Measurements from ENCODE around the gene C11orf24.
"Not testable (repeated sequence)": the region's sequence is repeated elsewhere in the genome, so short reads cannot be mapped to it uniquely, and the experiment has no call there.

The C11orf24 gene

DNA sequence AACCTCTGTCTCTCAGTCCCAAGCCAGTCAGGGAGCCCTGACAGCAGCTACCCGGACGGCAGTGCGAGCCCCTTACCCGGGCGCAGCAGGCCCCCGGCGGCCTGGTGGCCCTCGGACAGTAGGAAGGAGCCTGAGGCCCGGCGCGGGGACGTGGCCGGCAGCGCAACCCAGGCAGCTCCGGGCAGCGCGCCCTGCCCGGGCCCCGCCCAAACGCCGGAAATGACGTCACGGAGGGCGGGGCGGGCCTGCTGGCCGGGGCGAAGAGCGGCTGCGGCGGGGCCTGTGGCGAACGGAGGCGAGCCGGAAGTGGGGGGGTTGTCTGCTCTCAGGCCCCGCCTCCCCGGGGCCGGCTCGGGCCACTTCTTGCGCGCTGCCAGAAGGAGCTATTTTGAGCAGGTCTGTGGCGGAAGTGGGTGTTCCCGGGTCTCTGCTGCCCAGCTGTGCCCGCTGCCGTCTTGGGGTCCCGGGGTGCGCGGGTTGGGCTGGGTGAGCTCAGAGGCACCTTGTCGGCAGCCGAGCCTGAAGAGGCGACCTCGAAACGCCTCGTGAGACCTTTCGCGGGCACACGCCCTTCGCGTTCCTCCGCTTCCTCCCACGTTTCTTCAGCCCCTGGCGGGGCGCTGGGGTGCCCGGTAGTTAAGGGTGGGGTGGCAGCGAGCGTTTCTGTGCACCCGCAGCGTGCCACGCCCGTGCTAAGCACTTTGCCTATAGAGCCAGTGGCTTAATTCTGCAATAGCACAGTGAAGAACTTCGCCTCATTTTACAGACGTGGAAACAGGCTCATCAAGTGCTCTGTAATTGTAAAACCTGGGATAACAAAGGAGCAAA is at the start of gene C11orf24:
Gene C11orf24, minus strand, starts transcription at position 193 of the 828 bp plus-strand sequence. CDS start 8,206 bp downstream, outside the sequence.
- peak; percentile 83 for DNase-seq

- DNase-seq = no peak
Observed at GRCh38 chr11:68317147-68317785, 45.5 kb upstream of the C11orf24 start.

- DNase-seq = no peak
Observed at GRCh38 chr11:68315171-68315920, 43.6 kb upstream of the C11orf24 start.

DNA sequence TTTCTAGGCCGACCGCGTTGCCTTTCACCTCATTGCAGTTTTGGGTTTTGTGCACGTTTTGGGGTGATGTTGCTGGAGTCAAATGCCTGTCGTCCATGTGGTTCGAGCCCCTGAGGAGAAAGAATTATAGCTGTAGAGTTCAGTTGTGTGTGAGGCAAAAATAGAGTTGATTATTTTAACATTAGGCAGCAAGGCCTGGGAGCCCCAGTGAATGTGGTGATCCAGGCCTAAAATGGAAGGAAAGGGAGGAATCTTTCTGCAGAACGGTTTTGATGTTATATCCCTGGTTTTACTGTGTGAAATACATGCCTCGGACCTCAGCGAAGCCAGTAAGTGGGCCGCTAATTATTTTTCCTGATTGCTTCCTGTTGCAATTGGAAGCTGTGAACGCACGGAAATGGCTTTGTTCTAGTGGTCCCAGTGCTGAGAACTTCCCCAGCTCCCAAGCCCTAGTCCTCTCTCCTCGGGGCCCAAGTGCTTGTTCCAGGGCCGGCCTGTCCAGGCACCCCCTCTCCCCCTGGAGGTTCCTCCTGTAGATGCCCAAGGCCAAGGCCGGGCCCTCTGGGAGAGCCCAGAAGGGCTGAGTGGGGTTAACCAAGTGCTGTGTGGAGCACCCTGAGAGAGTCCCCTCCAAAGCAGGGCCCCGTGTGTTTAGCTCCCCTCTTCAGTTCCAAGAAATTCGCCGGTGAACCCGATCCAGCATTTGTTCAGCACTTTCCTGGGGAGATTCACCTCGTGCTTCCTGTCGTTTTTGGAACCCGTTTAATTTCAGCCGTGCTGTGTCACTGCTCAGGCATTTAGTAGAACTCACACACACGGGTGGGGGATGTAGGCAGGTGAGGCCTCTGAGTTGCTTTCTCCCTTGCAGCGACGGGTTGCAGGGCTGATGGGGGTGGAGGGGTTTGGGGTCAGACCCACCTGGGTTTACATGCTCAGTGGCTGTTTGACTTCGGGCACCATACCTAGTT is 42.7 kb upstream of the C11orf24 start:
- DNase-seq = peak; percentile 9

DNA sequence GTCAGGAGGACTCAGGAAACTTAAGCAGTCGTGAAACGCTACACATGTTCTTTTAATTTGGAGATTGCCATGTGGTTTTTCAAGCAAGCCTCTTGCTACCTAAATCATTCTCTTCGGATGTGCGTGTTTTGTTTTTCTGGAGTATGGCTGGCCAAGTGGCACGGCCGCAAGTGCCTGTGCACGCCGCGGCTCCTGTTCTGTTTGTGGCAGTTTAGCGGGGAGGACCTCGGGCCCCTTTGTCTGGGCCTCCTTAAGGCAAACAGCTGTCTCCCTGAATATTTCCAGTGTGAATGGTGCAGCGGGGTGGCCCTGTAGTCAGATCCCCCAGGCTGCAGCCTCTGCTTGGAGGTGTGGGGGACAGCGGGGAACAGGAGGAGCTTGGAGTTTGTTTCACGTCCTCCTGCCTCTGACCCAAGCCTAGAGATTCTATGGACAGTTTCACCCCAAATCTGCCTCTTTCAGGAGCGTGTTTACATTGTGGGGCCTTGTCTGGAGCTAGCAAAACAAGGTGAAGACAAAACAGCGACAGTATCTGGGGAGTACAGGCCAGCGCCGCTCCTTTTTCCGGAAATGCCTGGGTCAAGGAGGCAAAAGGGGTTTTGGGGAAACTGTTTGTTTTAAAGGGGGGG is 41.9 kb upstream of the C11orf24 start:
- DNase-seq = no peak

- DNase-seq = no peak
Observed at GRCh38 chr11:68312780-68313573, 41.2 kb upstream of the C11orf24 start.

- DNase-seq = no peak
Observed at GRCh38 chr11:68312117-68312779, 40.5 kb upstream of the C11orf24 start, which contains the start of gene LRP5. Gene LRP5 (plus strand): TSS chr11:68312591. CDS start chr11:68312715, 124 bp downstream.

DNA sequence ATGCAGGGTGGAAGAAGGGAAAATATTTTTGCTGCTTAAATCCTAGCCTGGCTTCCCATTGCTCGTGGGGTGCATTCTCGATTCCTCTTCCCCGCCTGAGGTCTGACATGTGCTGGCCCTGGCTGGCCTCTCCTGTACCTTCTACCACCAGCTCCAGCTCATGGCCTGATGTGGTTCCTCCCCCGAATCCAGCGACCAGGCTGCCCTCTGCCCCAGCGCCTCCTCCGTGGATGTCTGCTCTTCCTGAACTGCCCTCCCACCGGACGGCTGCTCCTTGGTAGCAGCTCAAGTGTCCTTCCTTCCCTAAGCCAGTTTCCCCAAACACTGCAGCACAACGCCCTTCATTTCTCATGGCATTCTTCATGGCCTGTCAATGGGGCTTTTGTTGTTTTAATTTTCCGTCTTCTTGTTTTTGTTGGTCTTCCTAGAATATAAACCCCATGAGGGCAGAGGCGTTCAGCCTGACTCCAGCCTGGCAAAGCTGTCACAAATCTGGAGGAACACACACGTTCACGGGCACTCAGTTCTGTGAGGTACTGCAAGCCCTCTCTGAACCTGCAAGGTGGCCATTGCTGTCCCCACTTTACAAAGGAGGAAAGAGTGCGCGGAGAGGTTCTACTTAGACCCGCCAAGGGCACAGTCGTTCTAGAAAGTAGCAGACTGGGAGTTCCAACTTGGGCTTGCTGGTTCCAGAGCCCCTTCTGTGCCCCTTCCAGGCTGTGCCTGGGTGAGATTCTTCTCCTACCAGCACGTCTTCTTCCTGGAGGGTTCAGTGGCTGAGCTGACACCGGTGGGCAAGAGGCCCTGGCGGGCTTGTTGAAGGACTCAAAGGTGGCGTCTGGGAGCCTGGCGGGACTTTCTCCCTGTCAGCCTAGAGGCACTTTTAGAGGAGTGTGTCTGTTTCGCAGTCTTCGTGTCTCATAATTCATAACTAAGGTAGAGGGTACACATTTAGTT is 39.7 kb upstream of the C11orf24 start:
- DNase-seq = no peak

- no peak for DNase-seq
Observed at GRCh38 chr11:68309621-68310185, 37.9 kb upstream of the C11orf24 start.

- DNase-seq = no peak
Observed at GRCh38 chr11:68308068-68308467, 36.3 kb upstream of the C11orf24 start.

DNA sequence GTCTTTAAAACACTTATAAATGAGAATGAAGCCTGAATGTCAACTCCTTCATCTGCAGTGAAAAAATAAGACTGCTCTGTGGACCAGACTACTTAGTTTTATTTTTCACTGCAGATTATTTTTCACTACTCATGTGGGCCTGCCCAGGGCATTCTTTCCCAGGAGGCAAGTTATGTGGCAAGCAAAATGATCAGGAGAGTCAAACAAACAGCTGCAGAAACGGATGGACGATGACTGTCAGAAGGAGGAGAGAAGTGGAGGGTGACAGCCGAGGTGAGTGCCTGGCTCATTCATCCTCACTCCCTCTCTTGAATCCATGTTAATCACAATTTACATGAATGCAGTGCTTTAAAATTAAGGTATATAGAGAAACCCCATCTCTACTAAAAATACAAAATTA is 34.9 kb upstream of the C11orf24 start:
- no peak for DNase-seq

GRCh38 chr11:68303982-68304780 is 32.4 kb upstream of the C11orf24 start:
- no peak for DNase-seq

DNA sequence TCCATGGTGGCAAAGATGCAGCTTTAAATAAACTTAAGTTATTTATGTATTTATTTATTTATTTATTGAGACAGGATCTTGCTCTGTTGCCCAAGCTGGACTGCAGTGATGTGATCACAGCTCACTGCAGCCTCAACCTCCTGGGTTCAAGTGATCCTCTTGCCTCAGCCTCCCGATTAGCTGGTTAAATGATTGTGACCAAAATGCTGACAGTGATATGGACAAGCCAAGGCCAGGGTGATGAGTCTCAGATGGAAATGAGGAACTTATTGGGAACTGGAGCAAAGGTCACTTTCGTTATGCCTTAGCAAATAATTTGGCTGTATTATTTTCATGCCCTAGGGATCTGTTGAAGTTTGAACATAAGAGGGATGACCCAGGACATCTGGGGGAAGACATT is 31.3 kb upstream of the C11orf24 start:
- DNase-seq = no peak

DNA sequence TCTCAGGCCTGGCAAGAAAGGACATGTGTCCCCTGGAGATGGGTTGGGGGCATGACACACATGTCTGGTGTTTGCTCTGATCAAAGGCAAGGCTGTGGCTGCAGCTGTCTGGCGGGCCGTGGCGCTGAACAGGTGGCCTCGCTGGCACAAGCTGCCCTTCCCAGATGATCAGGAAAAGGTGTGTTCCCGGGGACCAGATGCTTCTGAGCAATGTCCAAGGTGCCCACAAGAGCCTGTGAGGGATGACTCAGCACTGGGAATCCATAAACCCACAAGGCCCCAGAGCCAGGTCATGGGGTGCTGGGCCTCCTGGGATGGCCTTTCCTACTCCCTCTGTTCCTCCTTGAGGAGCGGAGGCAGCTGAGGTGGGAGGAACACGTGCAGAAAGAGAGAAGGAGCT is 30.9 kb upstream of the C11orf24 start:
- peak; percentile 55 for DNase-seq

DNA sequence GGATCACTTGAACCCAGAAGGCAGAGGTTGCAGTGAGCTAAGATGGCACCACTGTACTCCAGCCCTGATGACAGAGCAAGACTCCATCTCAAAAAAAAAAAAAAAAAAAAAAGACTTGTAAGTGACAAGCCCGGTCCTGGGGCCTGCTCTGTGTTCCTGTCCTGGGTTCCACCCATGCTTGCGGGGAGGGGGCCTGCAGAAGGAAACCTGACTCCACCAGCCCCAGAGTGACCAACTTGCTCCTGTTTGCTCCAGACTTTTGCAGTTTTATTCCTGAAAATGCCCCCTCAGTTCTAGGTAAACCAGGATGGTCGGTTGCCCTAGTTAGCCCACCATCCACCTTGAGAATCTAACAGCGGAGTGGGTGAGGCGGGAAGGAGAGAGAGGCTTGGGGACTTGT is 30.5 kb upstream of the C11orf24 start:
- no peak for DNase-seq

DNA sequence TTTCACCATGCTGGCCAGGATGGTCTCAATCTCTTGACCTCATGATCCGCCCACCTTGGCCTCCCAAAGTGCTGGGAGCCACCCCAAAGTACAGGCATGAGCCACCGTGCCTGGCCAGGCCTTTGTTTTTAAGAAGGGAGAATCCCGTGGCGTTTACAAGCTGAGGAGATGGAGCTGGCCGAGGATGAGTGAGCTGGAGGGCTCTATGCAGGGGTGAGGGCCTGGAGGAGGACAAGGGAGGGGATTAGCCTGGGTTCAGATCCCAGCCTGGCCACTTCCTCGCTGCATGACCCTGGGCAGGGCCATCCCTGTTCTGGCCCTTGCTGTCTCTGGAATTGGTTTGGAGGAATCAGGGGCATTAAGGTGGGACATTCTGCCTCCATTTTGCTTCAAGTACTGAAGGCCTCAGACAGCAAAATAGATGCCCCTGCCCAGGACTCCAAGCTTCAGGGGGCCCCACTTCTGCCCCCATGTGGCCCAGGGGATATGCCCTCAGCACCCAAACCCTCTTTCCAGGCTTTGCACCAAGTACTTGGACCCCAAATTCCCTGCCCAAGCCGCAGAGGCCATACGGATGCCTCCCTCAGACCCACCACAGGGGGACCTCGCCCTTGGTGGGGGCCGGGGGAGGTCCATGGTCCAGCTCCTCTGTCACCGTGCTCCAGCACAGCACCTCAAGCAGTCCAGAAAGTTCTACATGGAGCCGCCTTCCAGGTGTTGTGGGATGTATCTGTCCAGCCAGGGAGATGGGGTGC is 28.5 kb upstream of the C11orf24 start:
- no peak for DNase-seq

- DNase-seq = not testable (repeated sequence)
Observed at GRCh38 chr11:68299517-68299879, 27.7 kb upstream of the C11orf24 start.

Data from DMS153 (cell line).